OCI-M1 (cell line): ENCODE results near the gene ACACA.

Experiments
- DNase-seq: peaks from one replicate; lab custom pipeline; 2025; lab: John Stamatoyannopoulos, UW

ACACA gene

DNA sequence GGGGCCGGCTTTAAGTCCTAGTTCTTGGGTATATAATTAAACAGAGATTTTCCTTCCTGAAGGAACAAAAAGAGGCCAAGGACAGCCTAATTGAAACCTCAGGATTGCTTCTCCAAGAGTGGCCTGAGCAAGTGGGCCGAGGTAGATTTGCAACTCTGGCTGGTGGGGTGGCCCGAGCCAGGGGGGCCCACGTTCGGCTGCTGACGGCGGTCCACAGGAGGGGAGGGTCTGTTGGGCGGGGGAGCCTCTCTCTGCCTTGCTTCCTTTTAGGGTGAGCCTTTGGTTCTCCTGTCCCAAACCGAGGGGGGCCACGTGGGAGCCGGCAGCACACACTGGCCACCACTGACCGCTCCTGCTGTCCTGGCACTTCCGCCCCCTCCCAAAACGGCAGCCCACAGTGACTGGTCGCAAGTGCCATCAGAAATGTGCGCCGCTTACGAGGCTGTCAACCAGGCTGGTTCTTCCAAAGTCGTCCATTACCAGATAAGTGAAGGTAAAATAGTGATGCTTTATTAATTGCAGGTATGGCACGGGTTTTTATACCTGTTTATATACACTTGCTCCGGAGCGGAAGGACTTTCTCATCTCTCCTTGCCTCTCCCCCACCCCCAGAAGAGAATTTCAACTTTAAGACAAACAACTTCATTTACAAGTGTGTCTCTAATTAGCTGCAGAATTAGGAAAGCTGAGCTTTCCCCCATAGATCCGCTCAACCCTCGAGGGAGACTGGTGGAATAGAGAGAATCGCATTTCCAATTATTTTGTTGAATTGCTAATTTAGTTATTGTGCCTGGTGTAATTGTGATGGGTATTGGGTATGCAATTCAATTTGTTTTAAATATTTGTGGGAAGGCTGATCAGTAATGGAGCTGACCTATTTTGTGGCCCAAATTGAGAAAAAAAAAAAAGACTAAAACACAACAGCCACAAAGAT is 340.0 kb downstream of the ACACA start:
- DNase-seq, result no peak

DNA sequence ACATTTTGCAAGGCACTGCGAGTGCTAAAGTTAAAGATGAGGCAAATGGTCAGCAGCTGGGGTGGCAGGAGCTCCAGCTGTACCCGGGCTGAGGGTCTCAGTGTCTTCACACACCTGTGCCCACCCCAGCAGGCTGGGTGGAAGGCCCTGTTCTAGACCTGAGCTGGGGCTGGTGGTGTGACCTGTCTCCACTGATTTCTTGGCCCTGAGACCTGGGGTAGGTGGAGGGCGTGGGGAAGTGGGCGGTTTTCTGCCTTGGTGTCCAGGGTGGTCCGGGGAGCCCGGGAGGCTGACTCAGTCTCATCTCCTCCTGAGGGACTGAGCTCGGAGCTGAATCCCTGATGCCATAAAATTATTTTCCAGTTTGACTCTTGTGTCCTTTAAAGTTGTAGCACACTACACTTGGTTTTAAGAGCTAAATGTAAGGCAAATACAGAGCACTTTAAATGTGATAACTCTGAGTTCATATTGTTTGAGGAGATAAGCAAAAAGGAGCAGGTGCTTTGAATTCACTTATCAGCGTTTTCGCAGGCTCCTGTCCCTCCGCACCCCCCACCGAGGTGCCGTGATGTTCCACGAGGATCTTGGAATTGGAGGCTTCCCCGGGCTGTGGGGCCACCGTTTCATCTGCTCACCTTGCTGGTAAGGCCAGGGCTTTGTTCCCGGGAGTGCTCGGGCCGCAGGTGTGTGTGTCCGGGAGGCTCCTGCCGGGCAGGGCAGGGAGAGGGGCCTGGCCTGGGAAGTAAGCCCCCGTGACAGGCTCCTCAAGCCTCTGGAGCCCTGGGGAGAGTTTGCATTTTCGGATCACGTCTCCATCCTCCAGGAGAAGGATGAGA is 340.9 kb downstream of the ACACA start:
- DNase-seq, result no peak

DNA sequence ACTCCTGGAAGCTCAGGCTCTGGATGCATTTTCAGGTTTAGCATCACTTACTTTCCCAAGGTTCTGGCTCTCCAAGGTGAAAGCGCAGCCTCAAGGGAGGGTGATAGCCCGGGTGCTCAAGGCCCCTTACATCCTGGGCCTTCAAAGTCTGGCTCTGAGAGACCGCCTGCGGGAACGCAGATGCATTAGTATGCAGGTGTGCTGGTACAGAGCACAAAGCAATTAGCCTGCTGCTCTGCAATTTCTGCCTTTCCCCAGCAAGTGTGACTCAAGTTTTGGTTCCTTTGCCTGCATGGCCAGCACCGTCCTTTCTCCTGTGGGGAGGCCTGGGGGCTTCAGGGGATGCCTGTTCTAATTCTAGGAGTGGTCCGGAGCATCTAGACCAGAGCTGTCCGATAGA is 341.7 kb downstream of the ACACA start:
- DNase-seq, result no peak

DNA sequence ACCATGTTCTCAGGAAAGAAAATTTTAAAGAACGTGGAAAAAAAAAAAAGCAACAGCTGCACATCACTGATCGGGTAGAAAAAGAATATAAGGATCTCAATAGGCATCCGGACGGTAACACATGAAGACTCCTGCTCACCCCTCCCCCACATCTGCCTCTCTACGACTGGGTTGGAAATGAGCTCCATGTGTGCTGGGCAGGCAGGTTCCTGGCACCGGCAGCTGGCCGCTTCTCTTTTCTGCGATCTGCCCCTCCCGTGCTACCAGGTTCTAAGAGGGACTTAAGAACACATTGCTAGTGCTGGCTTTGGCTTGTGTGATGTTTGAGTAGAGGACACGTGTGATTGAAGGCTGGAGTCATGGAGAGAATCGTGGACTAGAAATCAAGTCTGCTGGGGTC is 342.4 kb downstream of the ACACA start:
- no peak for DNase-seq

DNA sequence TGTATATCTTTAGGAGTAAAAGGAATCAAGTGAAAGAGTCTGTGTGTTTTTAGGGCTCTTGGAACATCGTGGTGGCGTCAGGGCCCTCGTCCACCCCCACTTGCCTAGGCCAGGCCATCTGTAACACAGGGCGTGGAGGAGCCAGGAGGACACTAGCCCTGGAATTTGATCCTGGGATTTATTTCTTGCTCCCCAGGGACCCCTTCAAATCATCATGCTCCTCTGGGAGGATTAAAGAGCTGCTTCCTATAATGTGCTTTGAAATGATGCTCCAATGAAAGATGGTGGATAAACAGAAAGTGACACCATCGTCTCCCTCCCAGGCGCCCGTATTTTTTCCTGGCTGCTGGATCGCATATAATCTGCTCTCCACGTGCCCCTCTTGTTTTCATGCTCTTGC is 344.6 kb downstream of the ACACA start:
- DNase-seq, result no peak

DNA sequence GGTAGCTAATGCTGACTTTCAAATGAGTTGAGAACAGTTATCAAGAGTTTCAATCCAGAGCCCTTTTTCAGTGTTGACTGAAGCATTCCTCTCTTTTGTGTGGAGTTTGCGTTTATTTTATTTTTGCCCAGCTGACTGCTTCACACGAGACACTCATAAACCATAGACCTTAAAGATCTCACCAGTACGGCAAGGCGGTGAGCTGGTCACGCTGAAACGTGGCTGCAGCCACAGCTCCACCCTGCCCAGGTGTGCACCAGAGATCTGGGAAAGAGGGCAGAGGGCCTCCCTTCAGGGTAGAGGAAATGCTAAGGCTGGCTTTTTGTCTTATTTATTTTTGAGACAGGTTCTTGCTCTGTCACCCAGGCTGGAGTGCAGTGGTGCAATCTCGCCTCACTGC is 345.7 kb downstream of the ACACA start:
- DNase-seq, result no peak

DNA sequence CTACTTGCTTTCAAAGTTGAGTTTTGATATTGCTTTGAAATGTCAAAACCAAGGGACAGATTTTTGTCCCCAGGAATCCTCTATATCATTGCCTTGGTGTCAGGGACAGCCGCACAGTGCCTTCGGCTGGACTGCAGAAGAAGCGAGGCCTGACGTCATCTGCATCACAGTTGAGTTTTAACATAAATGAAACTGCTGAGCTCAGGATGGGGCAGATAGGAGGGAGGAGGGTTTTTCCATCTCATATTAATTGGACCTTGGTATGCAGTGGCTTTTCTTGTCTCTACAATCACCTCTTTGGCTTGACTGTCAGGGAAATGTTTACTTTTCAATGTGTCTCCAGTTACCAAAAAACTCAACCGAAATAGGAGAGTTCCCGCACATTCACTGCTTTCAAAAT is 346.5 kb downstream of the ACACA start:
- DNase-seq, result no peak

DNA sequence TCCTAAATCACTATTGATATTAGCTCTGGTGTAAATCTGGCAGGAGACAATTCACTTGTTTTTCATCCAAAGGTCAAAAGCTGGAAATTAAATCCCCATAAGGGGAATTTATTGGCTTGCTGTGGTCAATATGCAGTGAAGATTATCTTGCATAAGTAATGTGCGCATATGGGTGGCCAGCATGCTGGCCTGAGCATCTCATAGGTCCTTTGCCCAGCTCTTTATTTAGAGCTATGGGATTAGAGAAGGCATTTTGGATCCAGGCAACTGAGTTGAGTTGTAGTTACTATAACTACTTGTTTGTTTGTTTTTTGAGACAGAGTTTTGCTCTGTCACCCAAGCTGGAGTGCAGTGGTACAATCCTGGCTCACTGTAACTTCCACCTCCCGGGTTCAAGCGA is 347.1 kb downstream of the ACACA start:
- DNase-seq, result no peak

DNA sequence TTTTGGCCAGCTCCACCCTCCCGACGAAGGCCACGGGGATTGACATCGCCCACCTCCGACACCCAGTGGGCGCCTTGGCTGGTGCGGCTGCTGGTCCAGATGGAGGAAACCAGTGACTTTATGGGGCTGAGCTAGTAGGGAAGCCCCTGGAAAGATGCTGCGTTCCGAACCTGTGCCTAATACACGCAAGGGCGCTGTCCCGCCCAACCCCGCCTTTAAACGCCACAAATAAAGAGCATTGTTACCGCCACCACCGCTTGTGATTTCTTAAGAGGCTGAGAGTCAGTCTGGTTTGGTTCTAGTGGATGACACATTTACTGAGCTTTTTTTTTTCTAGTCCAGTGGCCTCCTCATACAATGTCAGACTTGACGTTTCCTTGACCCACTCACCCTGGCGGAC is 350.0 kb downstream of the ACACA start:
- DNase-seq, result no peak

DNA sequence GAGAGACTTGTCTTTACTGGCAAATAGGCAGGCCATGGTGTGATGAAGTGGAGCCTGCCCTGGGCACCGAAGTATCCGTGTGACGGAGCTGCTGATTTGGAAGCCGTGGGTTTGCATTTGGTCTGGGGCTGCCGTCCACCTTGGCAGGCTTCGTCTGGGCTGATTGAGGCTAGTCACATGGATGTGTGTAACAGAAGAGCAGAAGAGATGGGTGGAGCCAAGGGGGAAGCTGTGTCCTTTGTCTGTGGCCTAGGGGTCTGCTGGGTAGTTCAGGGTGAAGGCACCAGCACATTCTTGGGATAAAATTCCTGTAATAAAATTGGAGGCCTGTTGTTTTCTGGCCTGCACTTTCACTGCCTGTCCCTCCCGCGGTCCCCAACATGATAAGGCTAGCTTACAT is 351.7 kb downstream of the ACACA start:
- no peak for DNase-seq

DNA sequence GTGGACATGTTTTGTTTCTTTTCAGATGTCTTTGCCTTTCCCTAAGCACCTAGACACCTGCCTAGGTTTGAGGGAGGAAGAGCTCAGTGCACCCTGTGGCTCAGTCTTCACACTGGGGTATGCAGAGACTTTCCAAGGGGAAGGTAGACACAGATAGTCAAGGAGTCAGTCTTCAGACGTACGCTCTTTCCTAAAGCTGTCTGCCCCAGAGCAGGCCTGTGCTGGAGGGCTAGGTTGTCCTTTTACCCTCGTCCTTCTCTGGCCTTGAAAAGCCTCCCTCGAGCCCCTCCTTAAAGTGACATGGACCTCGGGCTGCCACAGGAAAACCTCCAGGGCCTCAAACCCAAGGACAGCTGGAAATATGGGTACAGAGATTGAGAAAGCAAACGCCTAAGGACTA is 354.2 kb downstream of the ACACA start:
- DNase-seq, result no peak

DNA sequence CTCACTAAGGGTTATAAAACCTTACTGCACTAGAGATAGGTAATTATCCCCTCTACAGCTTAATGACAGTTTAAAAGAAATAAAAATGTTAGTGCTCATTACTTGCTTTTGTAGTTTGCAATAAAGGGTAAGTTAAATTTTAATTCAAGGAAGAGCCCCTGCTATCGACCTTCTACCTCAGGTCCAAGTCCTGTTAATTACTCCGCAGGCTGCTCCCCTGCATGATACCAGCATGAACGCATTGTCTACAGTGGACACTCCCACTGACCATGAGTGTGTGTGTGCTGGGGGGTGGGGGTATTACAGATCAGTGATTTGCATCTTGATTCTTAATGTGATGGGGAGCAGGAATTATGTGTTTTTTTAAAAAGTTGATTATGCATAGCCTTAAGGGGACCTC is 354.8 kb downstream of the ACACA start:
- no peak for DNase-seq

DNA sequence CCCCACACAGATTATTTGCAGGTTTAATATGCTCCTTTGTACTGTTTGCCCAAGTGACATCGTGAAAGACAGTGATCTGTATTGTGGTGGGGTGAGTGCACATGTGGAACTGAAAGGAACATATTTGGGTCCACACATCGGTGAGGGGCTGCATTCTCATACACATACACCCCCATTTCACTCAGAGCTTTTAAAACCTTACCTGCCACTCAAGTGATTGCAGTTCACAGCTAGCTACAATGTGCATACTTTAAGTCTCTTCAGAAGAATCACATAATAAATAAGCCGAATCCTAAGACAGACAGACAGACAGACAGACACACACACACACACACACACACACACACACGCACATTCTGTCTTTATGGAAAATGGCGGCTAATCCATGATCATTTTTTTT is 355.3 kb downstream of the ACACA start:
- no peak for DNase-seq

DNA sequence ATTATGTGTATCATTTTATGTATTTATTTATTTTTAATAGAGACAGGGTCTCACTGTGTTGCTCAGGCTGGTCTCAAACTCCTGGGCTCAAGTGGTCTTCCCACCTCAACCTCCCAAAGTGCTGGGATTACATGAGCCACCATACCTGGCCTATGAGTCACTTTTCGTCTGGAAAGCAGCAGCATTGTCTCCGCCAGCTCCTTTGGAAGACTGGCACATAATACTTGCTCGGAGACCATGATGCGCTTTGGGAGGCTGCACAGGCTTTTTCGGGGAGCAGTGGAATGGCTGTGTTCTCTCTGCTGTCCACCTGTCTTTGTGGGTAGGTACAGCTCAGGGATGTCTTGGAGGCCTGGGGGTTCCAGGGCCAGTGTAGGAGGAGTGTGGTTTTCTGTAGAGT is 355.7 kb downstream of the ACACA start:
- DNase-seq, result no peak

DNA sequence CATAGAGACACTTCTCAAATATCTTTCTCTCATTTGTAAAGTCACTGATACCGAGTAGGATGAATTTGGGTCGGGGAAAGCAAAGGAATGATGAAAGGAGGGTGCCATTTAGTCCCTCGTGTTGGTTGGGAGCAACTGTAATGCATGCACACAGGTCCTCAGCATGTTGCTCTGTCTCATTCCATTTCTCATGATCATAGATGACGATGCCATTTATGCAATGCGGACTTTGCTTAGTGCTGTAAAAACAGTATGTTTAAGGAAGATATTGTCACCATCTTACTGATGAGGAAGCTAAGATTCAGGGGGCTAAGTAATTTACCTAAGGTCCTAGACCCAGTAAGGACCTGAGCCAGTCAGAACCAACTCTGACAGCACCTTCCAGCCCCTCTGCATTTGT is 357.8 kb downstream of the ACACA start:
- no peak for DNase-seq

DNA sequence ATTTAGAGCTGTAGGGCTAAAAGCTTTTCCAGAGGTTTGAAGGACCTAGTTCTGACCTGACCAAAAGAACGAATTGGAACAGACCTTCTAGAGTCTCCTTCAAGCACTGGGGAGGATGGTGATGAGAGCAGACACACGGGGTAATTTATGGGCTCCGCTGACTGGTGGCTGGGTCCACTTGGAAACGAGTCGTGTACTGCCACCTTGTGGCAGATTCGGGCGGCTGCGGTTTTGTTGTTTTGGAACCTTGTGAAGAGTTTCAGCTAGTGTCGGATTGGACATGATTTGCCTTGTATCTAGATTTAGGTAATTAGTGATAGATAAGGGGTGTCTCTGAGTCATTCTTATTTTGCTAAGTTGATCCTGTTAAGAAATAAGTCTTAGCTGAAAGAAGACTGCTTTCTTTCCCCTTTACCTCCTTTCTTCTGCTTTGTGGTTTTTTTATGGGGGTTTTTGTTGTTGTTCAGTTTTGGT is 359.0 kb downstream of the ACACA start:
- peak; percentile 91 for DNase-seq

DNA sequence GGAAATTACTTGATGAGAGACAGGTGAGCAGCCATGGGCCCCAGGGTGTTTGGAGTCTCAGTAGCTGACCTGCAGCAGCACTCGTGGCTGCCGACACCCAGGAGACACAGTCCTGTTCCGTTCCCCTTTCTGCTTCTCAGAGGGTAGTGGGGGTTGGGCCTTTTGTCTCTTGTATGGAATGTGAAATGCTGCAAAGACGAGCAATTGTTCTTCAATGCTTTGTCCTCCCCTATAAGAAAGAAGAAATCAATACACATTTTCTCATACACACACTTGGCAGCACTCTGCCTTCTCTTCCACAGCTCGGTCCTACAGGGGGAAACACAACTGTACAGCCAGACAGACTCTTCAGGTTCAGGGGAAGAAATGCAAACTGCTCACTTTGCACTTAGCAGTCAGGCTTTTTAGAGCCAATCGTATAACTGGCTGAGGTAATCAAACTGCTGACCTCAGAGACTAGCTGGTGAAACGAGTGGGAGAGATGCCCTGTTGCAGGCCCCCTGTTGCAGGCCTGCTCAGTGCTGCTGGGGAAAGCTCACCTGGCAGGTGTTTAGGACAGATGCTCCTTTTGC is 361.2 kb downstream of the ACACA start:
- DNase-seq, result no peak

DNA sequence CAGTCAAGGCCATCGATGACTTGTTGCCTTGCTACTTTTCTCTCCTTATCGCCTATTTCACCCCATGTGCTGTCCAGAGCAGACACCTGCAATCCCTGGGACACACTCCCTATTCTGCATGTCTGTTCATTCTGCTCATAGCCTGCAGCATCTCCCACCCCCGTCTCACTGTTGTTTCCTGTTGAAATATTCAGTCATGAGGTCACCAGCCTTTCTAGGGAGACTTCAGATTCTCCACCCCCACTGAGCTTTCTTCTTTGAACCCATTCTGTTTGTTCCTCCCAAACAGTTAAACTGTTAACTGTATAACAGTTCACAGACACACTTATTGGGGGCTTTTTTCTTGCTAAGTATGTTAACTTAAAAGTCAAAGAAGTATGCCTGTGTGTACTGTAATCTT is 363.4 kb downstream of the ACACA start:
- no peak for DNase-seq

DNA sequence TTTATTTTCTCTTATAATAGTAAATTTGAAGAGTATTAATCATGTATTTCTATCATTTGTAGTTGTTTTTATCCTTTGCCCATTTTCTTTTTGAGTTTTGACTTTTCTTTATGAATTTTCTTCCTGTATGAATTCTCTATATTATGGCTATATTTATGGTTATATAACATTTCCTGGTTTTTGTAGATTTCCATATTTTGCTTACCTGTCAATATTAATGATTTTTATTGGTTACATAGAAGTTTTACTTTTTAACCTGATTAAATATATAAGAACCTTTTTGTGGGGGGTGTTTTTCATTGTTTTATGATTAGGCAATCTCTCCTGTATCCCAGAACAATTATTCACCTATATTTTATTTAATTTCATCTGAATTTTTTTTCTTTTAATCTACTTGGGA is 364.7 kb downstream of the ACACA start:
- DNase-seq, result no peak

DNA sequence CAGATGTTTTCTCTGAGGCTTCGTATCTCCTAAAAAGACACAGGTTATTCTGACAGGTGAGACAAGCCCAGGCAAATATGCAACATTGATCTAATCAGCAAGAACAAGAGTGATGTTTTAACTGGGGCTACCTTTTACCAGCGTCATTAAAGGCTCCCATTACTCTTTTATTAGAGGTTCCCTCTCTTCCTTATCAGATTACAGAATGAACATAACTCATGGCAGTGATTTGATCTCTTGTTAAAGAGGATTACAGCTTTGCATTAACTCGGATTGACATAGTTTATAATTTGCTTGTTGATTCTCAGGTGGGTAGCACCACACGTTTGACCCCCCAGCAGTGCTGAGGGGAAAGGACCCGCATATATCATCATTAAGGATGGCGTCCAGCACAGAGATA is 367.4 kb downstream of the ACACA start:
- no peak for DNase-seq

DNA sequence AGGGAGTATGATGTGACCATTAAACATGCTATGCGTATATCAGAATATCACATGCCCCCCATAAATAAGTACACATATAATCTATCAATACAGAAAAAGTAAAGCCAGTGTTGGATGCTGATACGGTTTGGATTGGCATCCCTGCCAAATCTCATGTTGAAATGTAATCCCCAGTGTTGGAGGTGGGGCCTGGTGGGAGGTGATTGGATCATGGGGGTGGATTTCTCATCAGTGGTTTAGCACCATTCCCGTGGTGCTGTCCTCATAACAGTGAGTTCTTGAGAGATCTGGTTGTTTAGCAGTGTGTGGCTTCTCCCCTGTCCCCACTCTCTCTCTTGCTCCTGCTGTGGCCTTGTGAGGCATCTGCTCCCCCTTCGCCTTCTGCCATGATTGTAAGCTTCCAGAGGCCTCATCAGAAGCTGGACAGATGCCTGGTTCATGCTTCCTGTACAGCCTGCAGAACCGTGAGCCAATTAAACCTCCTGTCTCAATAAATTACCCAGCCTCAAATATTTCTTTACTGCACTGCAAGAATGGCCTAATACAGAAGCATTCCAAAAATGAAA is 369.0 kb downstream of the ACACA start:
- DNase-seq, result no peak
